ENCODE data around the gene PTGDS.
A peak's percentile ranks its signal among the peaks of the same experiment; 100 is the strongest.

Gene PTGDS

GRCh38 chr9:136977223-136977622 lies at the start of gene PTGDS:
Gene PTGDS (plus strand): TSS chr9:136977504. CDS start chr9:136977579, 75 bp downstream.
- no peak for DNase-seq

GRCh38 chr9:136928591-136928990 lies 48.7 kb upstream of the PTGDS start:
- DNase-seq: no peak

DNA sequence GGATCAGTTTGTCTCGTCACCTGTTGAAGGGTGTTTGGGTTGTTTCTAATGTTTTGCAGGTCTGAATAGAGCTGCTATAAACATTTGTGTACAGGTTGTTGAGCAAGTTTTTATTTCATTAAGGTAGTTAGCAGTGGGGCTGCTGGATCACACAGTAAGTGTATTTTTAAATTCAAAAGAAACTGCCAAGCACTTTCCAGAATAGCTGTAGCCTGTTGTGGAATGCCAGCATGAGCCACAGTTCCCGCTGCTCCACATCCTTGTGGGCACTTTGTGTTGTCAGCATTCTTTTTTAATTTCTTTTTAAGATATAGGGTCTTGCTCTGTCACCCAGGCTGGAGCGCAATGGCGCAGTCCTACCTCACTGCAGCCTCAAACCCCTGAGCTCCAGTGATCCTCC lies 47.3 kb upstream of the PTGDS start:
- no peak for DNase-seq

DNA sequence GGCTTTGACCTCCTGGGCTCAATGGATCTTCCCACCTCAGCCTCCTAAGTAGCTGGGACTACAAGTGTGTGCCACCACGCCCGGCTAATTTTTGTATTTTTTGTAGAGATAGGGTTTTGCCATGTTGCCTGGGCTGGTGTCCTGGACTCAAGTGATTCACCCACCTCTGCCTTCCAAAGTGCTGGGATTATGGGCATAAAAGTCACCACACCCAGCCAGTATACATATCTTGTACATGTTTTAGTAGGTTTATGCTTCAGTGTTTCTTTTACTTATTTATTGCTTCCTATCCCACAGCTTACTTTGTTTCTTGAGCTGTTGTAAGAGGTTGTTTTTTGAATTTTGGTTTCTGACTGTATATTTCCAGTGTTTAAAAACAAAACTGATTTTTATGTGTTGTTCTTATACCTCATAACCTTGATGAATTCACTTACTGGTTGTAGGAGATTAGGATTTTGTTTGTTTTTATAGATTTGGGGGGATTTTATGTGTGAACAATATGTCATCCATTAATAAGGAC lies 45.6 kb upstream of the PTGDS start:
- DNase-seq: no peak

DNA sequence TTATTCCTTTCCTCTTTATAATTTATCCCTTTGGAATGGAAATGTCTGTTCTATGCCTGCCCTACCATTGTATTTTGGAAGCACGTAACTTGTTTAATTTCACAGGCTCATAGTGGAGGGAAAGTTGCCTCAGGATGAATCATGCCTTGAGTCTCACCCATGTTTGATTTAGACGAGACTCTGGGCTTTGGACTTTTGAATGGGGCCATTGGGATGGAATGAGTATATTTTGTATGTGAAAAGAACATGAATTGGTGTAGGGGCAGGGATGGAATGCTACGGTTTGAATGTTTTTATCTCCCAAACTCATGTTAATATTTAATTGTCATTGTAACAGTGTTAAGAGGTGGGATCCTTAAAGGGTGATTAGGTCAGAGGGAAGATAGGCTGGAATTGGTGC lies 43.0 kb upstream of the PTGDS start:
- DNase-seq: no peak

GRCh38 chr9:136935651-136936050 lies 41.7 kb upstream of the PTGDS start:
- no peak for DNase-seq

DNA sequence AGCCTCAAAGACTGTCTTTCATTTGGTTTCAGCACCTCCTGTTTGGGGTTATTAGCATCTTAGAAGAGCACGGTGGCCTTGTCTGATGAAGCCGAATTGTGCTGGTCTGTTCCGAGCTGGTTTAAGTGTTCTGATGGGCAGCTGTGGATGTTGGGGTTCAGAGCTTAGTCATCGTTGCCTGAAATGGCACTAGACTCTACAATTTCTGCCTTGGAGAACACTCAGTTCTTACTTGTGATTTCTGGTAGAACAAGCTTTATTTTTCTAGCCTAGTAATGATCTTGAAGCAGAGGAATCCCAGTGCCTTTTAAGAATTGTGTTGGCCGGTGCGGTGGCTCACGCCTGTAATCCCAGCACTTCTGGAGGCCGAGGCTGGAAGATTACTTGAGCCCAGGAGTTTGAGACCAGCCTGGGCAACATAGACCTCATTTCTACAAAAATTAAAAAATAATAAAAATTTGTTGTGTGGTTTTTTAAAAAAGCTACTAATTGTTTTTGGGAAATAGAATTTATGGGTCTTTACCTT lies 40.6 kb upstream of the PTGDS start:
- no peak for DNase-seq

GRCh38 chr9:136937186-136938001 lies 39.9 kb upstream of the PTGDS start:
- no peak for DNase-seq

DNA sequence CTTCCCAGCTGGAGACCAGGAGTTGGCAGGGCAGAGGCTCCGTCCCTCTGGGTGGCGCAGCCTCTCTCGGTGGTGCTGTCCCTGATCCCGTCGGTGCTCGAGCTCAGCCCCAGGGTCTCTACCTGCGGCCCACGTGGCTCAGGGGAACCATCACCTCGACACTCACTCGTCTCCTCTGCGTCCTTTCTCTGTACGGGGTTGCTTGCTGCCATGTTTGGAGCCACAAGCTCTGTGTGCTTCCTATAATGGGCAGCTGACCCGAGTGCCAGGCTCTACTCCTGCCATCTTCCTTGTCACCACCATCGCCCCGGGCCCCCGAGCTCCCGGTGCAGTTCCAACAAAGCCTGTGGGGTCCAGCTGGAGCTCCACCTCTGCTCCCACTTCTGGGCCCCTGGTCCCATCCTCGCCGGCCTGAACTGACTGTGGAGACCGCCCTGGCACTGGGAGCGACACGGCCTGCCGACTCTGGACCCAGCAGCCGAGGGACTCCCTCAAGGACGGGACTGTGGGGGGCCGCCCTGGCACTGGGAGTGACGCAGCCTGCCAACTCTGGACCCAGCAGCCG lies 37.8 kb upstream of the PTGDS start:
- DNase-seq: no peak

DNA sequence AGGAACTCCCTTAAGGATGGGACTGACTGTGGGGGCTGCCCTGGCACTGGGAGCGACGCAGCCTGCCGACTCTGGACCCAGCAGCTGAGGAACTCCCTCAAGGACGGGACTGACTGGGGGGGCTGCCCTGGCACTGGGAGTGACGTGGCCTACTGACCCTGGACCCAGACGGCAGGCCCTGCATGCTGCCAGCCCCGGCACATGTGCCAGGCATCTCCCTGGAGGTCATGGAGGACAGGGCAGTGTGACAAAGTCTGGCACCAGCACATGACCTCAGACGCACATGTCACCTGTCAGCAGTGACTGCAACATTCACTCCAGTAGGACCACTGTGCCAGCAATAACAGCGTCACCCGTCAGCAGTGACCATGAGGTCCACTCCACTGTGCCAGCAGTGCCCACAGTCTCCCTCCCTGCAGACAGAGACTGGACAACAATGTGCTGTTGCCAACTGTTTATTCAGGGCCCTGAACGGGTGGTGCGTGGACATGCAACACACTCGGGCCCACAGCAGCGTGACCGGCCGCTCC lies 37.2 kb upstream of the PTGDS start:
- DNase-seq: no peak

DNA sequence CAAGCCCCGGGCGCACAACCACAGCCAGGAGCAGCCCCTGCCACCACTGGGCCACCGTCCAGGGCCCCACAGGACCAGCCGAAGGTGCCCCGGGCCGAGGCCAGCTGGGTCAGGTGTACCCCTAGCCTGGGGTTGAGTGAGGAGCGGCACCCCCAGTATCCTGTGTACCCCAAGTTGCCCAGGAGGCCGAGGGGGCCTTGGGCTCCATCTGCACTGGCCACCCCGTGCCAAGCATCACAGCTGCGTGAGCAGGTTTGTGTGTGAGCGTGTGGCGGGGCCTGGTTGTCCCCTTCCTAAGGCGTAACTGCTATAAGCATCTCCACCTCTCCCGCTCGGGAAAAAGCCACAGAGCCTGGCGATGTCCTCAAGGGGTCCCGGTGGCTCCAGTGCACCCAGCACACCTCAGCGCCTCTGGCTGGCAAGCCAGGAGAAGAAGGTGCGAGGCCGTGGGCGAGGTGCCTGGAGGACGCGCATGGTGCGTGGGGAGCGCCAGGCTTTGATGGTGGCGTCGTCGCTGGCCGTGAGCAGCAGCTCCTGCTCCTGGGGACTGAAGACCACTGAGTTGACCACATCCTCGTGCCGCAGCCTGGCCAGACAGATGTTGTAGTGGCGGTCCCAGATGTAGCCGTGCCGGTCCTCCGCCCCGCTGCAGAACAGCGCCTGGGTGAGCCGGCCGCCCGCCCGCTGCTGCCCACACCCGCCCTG lies 36.6 kb upstream of the PTGDS start:
- no peak for DNase-seq

DNA sequence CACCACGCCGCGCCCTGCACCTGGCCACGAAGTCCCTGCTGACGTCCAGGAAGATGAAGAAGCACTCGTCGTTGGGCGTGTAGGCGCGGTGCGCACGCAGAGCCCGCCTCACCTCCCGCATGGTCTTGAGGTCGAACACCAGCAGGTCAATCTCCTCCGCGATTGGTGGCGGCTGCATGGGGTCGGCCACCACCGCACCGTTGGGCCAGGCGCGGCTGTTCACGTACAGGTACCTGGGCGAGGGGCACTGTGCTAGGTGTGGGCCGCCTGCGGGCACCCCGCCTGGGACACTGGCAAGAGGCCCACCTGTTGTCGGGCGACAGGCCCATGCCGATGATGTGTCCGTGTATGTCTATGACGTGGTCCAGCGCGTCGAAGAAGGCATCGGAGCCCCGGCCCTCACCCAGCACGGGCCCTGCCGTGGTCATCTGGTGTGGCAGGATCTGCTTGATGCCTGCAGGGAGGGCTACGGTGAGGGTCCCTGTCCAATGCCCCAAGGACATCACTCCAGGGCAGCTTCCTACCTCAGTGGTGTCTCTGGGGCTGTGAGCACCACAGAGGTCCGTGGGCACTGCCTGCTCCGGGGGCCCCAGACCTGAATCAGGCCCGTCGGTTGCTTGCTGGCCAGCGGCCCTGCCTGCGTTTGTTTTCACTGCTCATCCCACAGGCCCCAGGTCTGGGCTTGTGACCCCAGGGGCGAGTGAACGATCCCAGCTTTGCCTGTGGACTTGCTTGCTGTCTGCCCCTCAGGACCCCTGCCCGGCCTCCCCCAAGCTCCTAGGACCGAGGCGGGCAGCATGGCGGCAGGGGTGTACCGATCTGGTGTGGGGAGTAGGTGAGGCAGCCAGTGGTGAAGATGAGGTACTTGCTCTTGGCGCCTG lies 35.8 kb upstream of the PTGDS start:
- DNase-seq: no peak

DNA sequence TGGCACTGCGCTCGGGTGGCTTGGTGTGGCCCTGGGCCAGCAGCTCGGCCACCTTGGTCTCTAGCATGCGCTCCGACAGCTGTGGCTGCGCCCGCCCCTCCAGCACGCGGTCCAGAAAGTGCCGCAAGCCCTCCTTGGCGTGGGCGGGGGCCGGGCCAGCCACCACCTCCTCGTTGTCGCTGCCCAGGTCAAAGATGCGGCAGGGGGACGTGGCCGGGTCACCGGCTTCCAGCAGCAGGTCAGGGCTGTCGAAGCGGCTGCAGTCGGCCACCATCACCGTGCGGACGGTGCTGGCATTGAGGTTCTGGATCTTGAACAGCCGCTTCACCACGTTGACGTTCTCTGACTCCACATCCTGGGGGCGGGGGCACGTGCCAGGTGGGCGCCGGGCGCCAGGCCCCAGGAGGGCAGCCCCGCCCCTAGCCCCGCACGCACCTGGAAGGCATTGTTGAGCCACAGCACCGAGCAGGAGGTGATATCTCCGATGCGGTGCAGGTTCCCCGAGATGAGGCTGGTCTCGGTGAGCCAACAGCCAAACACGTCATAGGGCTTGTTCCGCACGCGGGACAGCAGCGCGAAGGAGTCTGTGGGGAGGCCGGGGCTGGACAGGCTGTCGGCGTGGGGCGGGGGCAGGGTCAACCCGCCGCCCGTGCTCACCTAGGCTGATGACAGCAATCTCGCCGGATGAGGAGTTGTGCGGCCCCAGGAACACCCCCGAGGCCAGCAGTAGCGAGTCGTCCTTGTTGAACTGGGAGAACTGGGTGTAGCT lies 35.0 kb upstream of the PTGDS start:
- no peak for DNase-seq

DNA sequence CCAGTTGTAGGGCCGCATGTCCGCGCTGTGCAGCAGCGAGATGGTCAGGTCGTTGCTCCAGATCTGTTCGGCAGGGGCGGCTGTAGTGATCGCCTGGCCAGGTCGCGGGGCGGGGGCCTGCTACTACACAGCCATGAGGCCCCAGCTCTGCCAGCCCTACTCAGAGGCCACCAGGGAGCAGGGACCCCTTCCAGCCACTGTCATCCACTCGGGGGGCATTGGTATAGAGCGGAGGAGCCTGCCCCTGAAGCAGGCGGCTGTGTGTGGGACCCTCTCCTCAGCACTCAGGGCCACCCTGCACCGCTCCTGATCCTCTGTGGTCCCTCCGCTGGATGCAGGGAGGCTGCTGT lies 34.4 kb upstream of the PTGDS start:
- no peak for DNase-seq

GRCh38 chr9:136943291-136944211 lies 33.8 kb upstream of the PTGDS start:
- peak in 1 of 2 experiments; percentile 39 for DNase-seq

GRCh38 chr9:136944212-136944518 lies 33.1 kb upstream of the PTGDS start:
- peak in 1 of 2 experiments; percentile 71 for DNase-seq

DNA sequence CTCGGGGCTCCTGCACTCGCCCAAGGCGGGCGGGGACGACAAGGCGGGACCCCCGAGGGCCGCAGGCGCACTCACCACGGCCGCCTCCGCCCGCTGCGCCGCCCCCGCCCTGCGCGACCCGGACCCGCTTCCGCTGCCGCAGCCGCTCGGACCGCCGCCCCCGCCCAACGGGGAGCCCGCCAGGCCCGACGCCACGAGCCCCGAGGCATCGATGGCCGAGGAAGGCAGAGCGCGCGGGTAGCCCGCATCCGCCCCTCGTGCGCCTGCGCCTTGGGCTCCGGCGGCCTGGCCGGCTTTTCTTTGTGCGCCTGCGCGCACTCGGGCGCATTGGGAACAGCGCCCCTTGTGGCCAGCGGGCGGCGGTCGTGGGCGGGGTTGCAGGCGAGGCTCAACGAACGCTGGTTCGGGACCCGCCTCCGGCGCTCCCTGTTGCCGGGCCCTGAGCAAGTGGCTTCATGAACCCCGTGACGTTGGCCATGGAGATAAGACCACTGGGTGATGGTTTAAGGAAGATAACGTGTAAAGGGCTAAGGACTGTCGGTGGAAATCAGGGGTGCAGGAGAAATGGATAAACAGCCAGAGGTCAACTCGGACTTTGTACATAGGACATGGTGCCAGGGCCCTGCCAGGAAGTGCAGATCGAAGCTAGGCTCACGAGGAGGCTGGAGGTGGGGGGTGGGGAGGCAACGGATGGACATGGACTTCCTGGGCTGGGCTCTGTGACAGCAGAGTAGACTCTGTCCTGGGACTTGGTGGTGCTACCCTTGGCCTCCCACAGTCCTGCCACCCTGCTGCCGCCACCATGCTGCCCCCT lies 32.6 kb upstream of the PTGDS start, which contains the start of the genes C8G and FBXW5:
Gene C8G, plus strand, starts transcription at position 725 of the 814 bp plus-strand sequence. Its CDS starts 78 bp downstream, at position 803.
Gene FBXW5, minus strand, starts transcription at position 220 of the 814 bp plus-strand sequence. CDS start 655 bp downstream, outside the sequence.
- DNase-seq: peak; percentile 55 to 94

- DNase-seq: no peak
These were observed 31.7 kb upstream of the PTGDS start for GRCh38 chr9:136945333-136946227.
